GM21367 (cell line): Measurements from ENCODE around the gene GNG3.

Experiments
- ATAC-seq: cut with Tn5 transposase; IDR thresholded peaks from one replicate; pipeline ENCODE4 v1.9.1; 2021; ENCODE audit not compliant: unreplicated experiment

Gene GNG3

DNA sequence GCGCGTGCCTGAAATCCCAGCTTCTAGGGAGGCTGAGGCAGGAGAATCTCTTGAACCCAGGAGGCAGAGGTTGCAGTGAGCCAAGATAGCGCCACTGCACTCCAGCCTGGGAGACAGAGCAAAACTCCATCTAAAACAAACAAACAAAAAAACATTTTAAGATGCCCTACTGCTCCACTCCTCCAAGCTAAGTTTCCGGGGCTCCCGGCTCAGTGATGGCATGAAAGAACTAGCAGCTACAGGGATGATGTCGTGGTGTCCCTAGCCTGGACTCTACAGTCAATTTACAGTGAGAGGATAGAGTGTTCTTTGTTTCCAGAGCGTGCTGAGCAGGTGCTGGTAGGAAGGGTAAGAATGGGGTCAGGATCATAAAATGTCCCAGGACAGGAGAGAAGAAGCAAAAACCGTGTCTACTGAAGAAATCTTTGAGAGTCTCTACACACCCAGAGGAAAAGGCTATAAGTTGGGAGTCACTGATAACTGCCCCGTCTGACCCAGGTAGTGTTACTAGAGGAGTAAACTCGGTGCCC lies 47.7 kb downstream of the GNG3 start:
- no peak for ATAC-seq

GRCh38 chr11:62757846-62758788 lies 50.6 kb downstream of the GNG3 start:
- no peak for ATAC-seq
